GM21367 (cell line): Measurements from ENCODE around the gene ZNF516.

Experiments
- ATAC-seq: cut with Tn5 transposase; IDR thresholded peaks from one replicate; pipeline ENCODE4 v1.9.1; 2021; ENCODE audit not compliant: unreplicated experiment

The ZNF516 gene

DNA sequence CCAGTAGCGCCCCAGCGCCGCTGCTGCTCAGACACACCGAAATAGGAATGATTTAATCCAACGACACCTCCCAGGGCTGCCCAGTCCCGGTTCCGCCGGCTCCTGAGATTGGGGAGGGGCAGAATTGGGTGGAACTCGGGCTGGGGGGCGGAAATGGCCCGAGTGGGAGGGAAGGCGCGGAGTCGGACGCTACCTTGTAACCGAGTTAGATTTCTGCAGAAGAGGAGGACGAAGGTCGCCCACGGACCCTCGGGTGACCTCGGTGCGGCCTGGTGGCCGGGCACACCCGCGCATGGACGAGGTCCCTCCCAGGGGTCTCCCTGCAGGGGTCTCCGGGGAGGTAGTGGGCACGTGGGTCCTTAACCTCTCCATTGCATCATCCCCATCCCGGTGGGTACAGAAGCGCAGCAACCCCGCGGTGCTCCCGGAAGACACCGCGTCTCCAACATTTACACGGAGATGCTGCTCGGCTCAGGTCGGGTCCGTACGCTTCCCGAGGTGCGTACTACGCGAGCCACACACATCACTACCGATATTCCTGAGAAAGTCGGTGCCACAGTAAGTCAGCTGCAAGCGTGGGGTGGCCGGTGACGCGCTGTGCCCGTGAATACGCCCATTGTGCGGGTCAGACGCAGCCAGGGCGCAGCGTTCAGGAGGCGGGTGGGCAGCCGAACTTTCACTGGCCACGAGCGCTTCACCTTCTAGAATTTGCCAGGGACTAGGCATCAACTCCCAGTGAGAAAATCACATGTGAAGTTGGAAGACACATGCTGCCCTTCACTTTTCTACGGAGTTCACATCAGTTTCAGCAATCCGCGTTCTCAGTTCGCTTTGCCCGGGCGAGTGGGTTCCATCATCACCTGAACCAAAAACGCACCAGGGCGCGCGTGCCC lies 3.0 kb downstream of the ZNF516 start:
- no peak for ATAC-seq

GRCh38 chr18:76491473-76491775 lies 3.6 kb downstream of the ZNF516 start:
- ATAC-seq: no peak

- no peak for ATAC-seq
Observed at GRCh38 chr18:76490670-76491472, 4.2 kb downstream of the ZNF516 start.

- no peak for ATAC-seq
Observed at GRCh38 chr18:76490033-76490432, 5.0 kb downstream of the ZNF516 start.

DNA sequence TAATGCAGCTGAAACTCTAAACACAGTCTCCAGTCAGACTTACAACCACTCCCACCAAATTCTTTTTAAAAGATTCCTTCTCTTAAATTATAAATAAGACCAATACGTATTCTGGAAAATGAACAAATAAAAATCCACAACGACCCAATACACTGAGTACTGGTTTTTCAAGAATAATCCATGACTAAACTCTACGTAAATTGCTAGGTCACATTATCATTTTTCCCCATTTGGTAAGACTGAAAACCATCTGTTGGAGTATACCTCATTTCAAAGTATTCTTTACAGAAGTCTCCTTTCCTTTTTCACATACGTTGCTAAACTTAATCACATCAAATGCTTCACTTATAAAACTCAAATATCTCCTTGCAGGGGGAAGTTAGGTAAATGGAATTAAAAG lies 6.0 kb downstream of the ZNF516 start:
- no peak for ATAC-seq

- no peak for ATAC-seq
Observed at GRCh38 chr18:76488190-76488589, 6.9 kb downstream of the ZNF516 start.

DNA sequence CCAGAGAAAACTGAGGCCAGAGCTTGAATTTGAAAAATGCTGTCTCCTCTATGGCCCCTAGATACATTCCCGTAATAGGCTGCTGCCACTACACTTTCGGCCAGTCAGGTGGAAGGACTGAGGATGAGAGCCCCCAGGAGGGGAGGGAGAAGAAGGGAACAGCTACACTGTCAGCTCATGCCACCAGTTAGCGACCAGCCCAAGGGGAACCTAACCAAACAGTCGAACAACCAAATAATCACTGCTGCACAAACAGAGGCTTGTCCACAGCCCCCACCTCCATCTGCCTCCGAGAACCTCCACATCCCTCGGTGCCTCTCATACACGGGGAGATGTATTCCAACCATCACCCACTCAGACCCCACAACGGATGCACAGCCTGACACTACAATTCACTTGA lies 7.3 kb downstream of the ZNF516 start:
- ATAC-seq: no peak

- ATAC-seq: no peak
Observed at GRCh38 chr18:76487070-76487469, 8.0 kb downstream of the ZNF516 start.

- no peak for ATAC-seq
Observed at GRCh38 chr18:76486574-76486973, 8.5 kb downstream of the ZNF516 start.

DNA sequence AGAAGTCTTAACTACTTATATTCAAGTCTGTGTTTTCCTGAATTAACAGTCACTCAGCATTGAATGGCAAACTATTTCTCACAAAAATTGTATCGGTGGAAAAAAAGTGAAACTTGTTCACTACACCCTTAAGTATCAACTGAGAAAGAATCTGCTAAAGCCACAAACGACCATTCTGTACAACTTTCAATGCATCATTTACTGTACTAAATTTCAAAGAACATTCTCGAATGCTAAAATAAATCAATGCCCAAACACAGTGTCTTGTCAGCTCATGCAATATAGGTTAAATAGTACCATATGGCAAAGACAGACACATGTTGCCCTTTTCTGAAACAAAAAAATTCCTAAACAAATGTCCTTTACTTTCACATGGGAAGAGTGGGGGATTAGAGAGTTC lies 9.0 kb downstream of the ZNF516 start:
- ATAC-seq: no peak

GRCh38 chr18:76484749-76485387 lies 10.2 kb downstream of the ZNF516 start:
- peak; percentile 40 for ATAC-seq

GRCh38 chr18:76483780-76484179 lies 11.3 kb downstream of the ZNF516 start:
- ATAC-seq: no peak

- ATAC-seq: no peak
Observed at GRCh38 chr18:76482971-76483691, 11.9 kb downstream of the ZNF516 start.

GRCh38 chr18:76482267-76482666 lies 12.8 kb downstream of the ZNF516 start:
- ATAC-seq: no peak

DNA sequence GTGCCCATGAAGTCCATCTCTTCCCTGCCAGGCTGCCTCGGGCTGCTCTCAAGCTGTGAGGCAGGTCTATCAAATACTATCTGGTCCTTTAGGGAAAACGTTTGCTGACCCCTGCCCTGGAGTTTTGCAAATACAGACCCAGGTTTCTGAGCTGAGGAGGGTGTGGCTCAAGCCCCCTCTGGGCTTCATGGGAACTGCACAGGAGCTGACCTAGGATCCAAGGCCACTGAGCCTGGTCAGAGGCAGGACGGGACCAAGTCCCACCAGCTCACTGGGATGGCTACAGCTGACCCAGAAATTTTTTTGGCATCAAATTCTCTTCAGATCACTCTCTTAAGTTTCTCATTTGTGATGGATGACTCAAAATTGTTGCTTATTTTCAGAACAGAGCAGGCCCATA lies 14.1 kb downstream of the ZNF516 start:
- ATAC-seq: no peak

GRCh38 chr18:76479351-76480238 lies 15.4 kb downstream of the ZNF516 start:
- no peak for ATAC-seq

- peak; percentile 49 for ATAC-seq
Observed at GRCh38 chr18:76476665-76477561, 18.1 kb downstream of the ZNF516 start.

DNA sequence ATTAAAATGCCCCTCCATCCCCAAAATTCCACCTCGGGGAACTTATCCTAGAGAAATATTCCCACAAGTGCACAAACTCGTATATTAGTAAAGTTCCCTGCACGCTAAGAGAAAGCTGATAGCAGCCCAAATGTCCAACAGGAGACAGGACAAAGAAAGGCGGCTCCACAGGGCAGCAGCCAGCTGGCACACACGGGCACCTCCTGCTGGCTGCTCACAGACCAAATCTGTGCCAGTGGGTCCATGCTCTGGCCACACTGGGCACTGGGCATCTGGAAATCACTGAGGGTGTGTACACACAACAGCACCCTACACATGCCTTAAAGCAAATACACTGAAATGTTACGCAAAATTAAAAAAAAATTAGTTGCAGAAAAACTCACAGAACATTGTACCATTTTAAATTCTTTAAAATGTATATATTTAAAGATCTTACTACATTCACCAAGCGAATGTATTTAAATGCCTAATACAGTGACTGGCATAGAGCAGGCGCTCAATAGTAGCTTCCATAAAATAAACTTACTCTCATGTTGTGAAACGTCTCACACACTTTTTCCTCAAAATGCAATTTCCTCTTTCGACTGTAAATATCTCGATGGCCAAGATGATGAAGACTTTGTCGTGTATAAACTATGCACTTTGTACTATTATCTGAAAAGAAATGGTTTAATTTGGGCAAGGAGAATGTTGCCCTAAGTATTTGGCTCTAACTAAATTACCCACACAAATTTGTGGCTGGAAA lies 19.4 kb downstream of the ZNF516 start:
- no peak for ATAC-seq
